HG02970 (cell line): Measurements from ENCODE around the gene TM4SF20.

Experiments used
- ATAC-seq: cut with Tn5 transposase; IDR thresholded peaks from one replicate; pipeline ENCODE4 v1.9.1; 2021; ENCODE audit warnings: mild to moderate bottlenecking, moderate library complexity, moderate number of reproducible peaks; ENCODE audit not compliant: unreplicated experiment, low FRiP score

The TM4SF20 gene

GRCh38 chr2:227323818-227324217 is 55.3 kb downstream of the TM4SF20 start:
- ATAC-seq = no peak

GRCh38 chr2:227322530-227323205 is 56.4 kb downstream of the TM4SF20 start:
- no peak for ATAC-seq

GRCh38 chr2:227320305-227321094 is 58.6 kb downstream of the TM4SF20 start:
- no peak for ATAC-seq

- no peak for ATAC-seq
These were observed 61.3 kb downstream of the TM4SF20 start for GRCh38 chr2:227317834-227318233.

- ATAC-seq = no peak
These were observed 65.8 kb downstream of the TM4SF20 start for GRCh38 chr2:227313310-227313709.

GRCh38 chr2:227312579-227312978 is 66.5 kb downstream of the TM4SF20 start:
- ATAC-seq = no peak
